OCI-LY7 (cell line): Measurements from ENCODE around the gene S100A4.

Experiments
- EZH2phosphoT487 ChIP-seq: fragments of 200-600 bp; sonication (generic); IDR thresholded peaks from 2 replicates; pipeline ENCODE4 v1.6.1; 2018; ENCODE audit warnings: low read depth, borderline replicate concordance, mild to moderate bottlenecking, mixed run types, antibody characterized with exemption, low read length, moderate library complexity, mixed read lengths
- TF ChIP-seq, protein P1 (sequence below): fragments of 200-600 bp; sonication (generic); conservative IDR thresholded peaks from 2 replicates; pipeline ENCODE4 v1.5.1; 2014; ENCODE audit warnings: mild to moderate bottlenecking, antibody characterized with exemption, low read length, moderate library complexity, mixed read lengths

- no peak for TF ChIP-seq EZH2phosphoT487
- TF ChIP-seq, protein P1, sequence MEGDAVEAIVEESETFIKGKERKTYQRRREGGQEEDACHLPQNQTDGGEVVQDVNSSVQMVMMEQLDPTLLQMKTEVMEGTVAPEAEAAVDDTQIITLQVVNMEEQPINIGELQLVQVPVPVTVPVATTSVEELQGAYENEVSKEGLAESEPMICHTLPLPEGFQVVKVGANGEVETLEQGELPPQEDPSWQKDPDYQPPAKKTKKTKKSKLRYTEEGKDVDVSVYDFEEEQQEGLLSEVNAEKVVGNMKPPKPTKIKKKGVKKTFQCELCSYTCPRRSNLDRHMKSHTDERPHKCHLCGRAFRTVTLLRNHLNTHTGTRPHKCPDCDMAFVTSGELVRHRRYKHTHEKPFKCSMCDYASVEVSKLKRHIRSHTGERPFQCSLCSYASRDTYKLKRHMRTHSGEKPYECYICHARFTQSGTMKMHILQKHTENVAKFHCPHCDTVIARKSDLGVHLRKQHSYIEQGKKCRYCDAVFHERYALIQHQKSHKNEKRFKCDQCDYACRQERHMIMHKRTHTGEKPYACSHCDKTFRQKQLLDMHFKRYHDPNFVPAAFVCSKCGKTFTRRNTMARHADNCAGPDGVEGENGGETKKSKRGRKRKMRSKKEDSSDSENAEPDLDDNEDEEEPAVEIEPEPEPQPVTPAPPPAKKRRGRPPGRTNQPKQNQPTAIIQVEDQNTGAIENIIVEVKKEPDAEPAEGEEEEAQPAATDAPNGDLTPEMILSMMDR: no peak
These were observed 26.1 kb upstream of the S100A4 start for GRCh38 chr1:153571706-153572105.
